ENCODE results near the gene AP1S3.

DNA sequence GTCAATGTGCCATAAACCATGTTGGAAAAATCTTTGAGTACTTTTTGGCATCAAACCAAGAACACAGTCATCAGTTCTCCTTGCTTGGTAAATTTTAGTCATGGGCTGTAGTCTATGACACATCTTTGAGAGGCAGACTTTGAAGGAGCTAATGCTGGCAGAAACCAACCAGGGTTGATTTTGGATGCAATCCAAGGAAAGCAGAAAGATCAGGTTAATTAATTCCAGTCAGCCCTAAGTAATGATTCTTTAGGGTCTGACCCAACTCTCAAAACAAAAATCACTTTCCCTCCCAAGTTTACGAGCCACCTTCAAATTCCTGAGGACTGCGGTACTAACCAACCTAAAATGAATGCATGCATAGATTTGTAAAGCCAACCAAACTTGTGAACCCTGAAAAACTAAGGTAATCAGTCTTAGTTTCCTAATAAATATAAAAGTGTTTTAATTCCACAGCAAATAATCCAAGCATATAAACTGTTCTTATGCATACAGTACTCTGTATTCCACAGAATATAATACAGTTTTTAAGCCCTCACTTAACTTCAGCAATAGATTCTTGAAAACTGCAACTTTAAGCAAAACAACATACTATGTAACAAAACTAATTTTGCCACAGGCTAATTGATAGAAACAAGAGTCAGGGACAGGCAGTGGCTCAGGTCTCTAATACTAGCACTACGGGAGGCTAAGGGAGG, 22.0 kb downstream of the AP1S3 start:
- TF ChIP-seq, protein P1, sequence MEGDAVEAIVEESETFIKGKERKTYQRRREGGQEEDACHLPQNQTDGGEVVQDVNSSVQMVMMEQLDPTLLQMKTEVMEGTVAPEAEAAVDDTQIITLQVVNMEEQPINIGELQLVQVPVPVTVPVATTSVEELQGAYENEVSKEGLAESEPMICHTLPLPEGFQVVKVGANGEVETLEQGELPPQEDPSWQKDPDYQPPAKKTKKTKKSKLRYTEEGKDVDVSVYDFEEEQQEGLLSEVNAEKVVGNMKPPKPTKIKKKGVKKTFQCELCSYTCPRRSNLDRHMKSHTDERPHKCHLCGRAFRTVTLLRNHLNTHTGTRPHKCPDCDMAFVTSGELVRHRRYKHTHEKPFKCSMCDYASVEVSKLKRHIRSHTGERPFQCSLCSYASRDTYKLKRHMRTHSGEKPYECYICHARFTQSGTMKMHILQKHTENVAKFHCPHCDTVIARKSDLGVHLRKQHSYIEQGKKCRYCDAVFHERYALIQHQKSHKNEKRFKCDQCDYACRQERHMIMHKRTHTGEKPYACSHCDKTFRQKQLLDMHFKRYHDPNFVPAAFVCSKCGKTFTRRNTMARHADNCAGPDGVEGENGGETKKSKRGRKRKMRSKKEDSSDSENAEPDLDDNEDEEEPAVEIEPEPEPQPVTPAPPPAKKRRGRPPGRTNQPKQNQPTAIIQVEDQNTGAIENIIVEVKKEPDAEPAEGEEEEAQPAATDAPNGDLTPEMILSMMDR (IDR thresholded peaks at IDR 0.05; ENCODE audit: low read length), result no peak
- no peak for TF ChIP-seq EZH2phosphoT487 (IDR thresholded peaks at IDR 0.05; ENCODE audit: low read length)

Measured in MM.1S (cell line).